Lower lobe of right lung (tissue), 2 donors: Measurements from ENCODE around the gene TUBE1. TPM values are rescaled to one million over a fixed set of nuclear protein-coding genes. Genes with fewer than 3 reads are reported as not detected.

ENCODE experiments used
- ATAC-seq, 2 donors: fragments of 200-7000 bp; cut with Tn5 transposase; one replicate each; pipeline ENCODE4 v1.9.1; 2020 to 2022; ENCODE audit warnings: mild to moderate bottlenecking in 2 of 2, moderate library complexity in 2 of 2
- DNase-seq: peaks from one replicate; pipeline ENCODE4 v3.0.0-alpha.2; 2020
- H3K27ac ChIP-seq: fragments of 200-600 bp; one replicate; pipeline ENCODE4 v1.8.0; 2022
- H3K27me3 ChIP-seq: fragments of 200-600 bp; one replicate; pipeline ENCODE4 v1.8.0; 2022; ENCODE audit warnings: low read depth
- H3K36me3 ChIP-seq: fragments of 200-600 bp; one replicate; pipeline ENCODE4 v1.8.0; 2022; ENCODE audit warnings: mild to moderate bottlenecking
- H3K4me1 ChIP-seq: fragments of 200-600 bp; one replicate; pipeline ENCODE4 v1.8.0; 2022
- H3K4me3 ChIP-seq: fragments of 200-600 bp; one replicate; pipeline ENCODE4 v1.8.0; 2022; ENCODE audit warnings: mild to moderate bottlenecking
- H3K9me3 ChIP-seq: fragments of 200-600 bp; one replicate; pipeline ENCODE4 v1.8.0; 2022
- CTCF ChIP-seq: fragments of 200-600 bp; IDR thresholded peaks from one replicate; pipeline ENCODE4 v1.8.0; 2022; ENCODE audit warnings: antibody characterized with exemption, mild to moderate bottlenecking
- intact Hi-C: fragments of 100-400 bp; cut with DNase I; formaldehyde crosslinking; loops from one replicate; pipeline ENCODE4 v1.11.0; 2022
- total RNA-seq: library from RNA; stranded (reverse); fragmentation: NEBNext Ultra II Directional; extraction: Animal tissue kit (Norgen Biotek cat#: 25700); gene quantifications from one replicate; pipeline ENCODE4 v1.2.1, GENCODE V29; 2021
- donor health status: DM: no; HTN: yes; CAD: no; lungs with severe emphysema.

Gene TUBE1
- total RNA-seq, 1 donor from 2014 or later: 22.2 TPM

DNA sequence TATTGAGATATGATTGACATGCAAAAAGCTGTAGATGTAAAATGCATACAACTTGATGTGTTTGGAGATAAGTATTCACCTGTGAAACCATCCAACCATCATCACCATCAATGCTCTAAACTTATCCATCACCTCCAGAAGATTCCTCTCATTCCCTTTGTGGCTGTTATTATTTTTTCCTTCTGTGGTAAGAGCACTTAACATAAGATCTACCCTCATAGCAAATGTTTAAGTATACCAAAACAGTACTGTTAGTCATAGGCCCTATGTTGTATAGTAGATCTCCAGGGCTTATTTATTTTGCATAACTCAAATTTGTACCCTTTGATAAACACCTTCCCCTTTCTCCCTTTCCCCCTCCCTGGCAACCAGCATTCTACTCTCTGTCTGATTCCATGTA is 64.5 kb downstream of the TUBE1 start:
- Histone ChIP-seq H3K9me3 (no peaks in the 10 kb centered on the region), H3K27ac (no peak overlapping the region), H3K4me1 (peaks cover 7% of the 10 kb centered on the region), H3K27me3 (no peaks in the 10 kb centered on the region), H3K4me3 (no peak overlapping the region), H3K36me3 (no peaks in the 10 kb centered on the region)
- TF ChIP-seq CTCF: no peak
- no peak for DNase-seq
- no peak for ATAC-seq
- intact Hi-C loops: no loop called here

- H3K4me1 ChIP-seq: peaks cover 7% of the 10 kb centered on the region
- H3K4me3 ChIP-seq: no peak overlapping the region
- no peaks in the 10 kb centered on the region for H3K36me3 ChIP-seq
- no peak for DNase-seq
- no peaks in the 10 kb centered on the region for H3K9me3 ChIP-seq
- ATAC-seq: no peak
- no peak overlapping the region for H3K27ac ChIP-seq
- intact Hi-C loops: no loop called here
- H3K27me3 ChIP-seq: no peaks in the 10 kb centered on the region
- TF ChIP-seq CTCF: no peak
Measured at GRCh38 chr6:112021691-112022310, 65.5 kb downstream of the TUBE1 start.

Other genes with a start within 250 kb of the TUBE1 start
- 99.2 TPM for gene FYN, start 214.0 kb downstream of the TUBE1 start, total RNA-seq
- not detected for gene CCN6, start 33.4 kb downstream of the TUBE1 start, total RNA-seq
- 13.6 TPM for gene FAM229B, start 109 bp upstream of the TUBE1 start, total RNA-seq
- gene LAMA4, start 167.1 kb upstream of the TUBE1 start, total RNA-seq: 91.2 TPM